ENCODE data around the gene KIF26B.

KIF26B gene

DNA sequence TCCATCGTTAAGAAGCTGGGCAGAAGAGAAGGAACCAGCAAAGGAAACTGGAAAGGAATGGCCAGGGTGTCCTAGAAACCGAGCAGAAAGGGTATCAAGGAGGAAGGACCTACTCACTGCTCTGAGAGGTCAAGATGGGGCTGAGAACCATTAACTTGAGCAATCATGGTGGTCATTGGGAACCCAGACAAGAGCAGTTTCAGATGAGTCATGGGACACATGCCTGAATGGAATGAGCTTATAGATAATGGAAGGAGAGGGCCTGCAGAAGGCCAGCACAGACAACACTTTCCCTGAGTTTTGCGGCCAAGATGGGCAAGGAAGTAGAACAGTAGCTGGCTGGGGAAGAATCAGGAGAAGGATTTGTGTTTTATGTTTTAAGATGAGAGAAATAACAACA lies 383.2 kb downstream of the KIF26B start:
- no peak for ATAC-seq (ENCODE audit: insufficient read depth, low read depth)
- H3K27me3 ChIP-seq (ENCODE audit: insufficient read depth, low read length, poor library complexity): peaks cover 4% of the 10 kb centered on the region
- DNase-seq: no peak
- H3K27ac ChIP-seq (ENCODE audit: low read length): no peak overlapping the region
- no peak overlapping the region for H3K9ac ChIP-seq (ENCODE audit: low read depth, low read length)
- H3K4me2 ChIP-seq (ENCODE audit: insufficient read depth, low read length): no peak overlapping the region
- H3K36me3 ChIP-seq (ENCODE audit: insufficient read depth, low read length): no peaks in the 10 kb centered on the region
- H2AFZ ChIP-seq (ENCODE audit: low read depth, low read length): no peak overlapping the region
- no peak for TF ChIP-seq EZH2 (IDR thresholded peaks at IDR 0.05; ENCODE audit: borderline replicate concordance, low read depth, low read length, severe bottlenecking)
- TF ChIP-seq, protein P1, sequence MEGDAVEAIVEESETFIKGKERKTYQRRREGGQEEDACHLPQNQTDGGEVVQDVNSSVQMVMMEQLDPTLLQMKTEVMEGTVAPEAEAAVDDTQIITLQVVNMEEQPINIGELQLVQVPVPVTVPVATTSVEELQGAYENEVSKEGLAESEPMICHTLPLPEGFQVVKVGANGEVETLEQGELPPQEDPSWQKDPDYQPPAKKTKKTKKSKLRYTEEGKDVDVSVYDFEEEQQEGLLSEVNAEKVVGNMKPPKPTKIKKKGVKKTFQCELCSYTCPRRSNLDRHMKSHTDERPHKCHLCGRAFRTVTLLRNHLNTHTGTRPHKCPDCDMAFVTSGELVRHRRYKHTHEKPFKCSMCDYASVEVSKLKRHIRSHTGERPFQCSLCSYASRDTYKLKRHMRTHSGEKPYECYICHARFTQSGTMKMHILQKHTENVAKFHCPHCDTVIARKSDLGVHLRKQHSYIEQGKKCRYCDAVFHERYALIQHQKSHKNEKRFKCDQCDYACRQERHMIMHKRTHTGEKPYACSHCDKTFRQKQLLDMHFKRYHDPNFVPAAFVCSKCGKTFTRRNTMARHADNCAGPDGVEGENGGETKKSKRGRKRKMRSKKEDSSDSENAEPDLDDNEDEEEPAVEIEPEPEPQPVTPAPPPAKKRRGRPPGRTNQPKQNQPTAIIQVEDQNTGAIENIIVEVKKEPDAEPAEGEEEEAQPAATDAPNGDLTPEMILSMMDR (IDR thresholded peaks at IDR 0.05; ENCODE audit: borderline replicate concordance, extremely low read depth, low read length, poor library complexity, severe bottlenecking): no peak
- no peak overlapping the region for H3K4me3 ChIP-seq (ENCODE audit: low read depth in 1 of 2, low read length in 2 of 2)
- no peaks in the 10 kb centered on the region for H3K9me3 ChIP-seq (ENCODE audit: insufficient read depth, low read length, severe bottlenecking)
- H4K20me1 ChIP-seq (ENCODE audit: insufficient read depth, low read length): no peaks in the 10 kb centered on the region
- H3K4me1 ChIP-seq (ENCODE audit: insufficient read depth, low read length): no peaks in the 10 kb centered on the region
- no peaks in the 10 kb centered on the region for H3K79me2 ChIP-seq (ENCODE audit: insufficient read depth, low read length)

DNA sequence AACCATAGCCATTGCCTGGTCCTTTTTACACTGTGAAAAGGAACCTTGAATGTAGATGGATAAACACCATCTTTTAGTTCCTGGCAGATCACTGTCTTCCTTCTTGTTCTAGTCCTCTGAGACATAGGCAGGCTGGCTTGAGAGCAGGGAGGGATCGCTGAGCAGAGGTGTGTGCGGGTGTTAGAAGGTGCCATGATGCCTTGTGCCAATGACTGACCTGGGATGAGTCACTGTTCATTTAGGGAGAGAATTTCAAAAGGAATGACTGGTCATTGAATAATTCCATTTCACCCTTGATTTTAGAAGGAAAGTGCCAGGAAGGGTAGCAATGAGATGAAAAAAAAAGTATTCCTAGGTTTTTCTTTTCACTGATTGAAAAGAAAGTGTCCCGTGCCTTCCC lies 383.9 kb downstream of the KIF26B start:
- Histone ChIP-seq H3K9me3 (ENCODE audit: insufficient read depth, low read length, severe bottlenecking) (no peaks in the 10 kb centered on the region), H3K27ac (ENCODE audit: low read length) (no peak overlapping the region), H2AFZ (ENCODE audit: low read depth, low read length) (no peak overlapping the region), H3K4me1 (ENCODE audit: insufficient read depth, low read length) (no peaks in the 10 kb centered on the region), H3K9ac (ENCODE audit: low read depth, low read length) (no peak overlapping the region), H3K4me3 (ENCODE audit: low read depth in 1 of 2, low read length in 2 of 2) (no peak overlapping the region), H3K4me2 (ENCODE audit: insufficient read depth, low read length) (no peak overlapping the region), H3K79me2 (ENCODE audit: insufficient read depth, low read length) (no peaks in the 10 kb centered on the region), H3K27me3 (ENCODE audit: insufficient read depth, low read length, poor library complexity) (peaks cover 4% of the 10 kb centered on the region), H4K20me1 (ENCODE audit: insufficient read depth, low read length) (no peaks in the 10 kb centered on the region), H3K36me3 (ENCODE audit: insufficient read depth, low read length) (no peaks in the 10 kb centered on the region)
- no peak for TF ChIP-seq EZH2 (IDR thresholded peaks at IDR 0.05; ENCODE audit: borderline replicate concordance, low read depth, low read length, severe bottlenecking)
- TF ChIP-seq, protein P1 (IDR thresholded peaks at IDR 0.05; ENCODE audit: borderline replicate concordance, extremely low read depth, low read length, poor library complexity, severe bottlenecking): no peak
- DNase-seq: no peak
- no peak for ATAC-seq (ENCODE audit: insufficient read depth, low read depth)

DNA sequence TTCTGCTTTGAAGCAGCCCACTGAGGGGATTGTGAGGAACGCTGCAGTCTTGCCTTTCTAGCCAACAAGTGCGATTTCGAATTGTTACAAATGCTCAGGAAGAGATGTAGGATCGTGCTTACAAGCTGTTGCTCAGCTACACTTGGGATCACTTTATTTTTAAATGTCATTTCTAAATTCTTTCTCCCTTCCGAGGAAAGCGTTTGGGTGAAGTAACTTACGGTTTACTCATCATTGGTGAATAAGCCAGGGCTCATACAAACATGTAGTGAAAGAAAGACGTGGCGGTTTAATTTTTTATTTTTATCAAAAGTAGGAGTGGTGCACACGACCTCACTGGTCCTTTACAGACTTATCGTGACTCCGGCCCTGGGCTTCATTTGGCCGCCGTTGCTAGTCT lies 386.6 kb downstream of the KIF26B start:
- H3K36me3 ChIP-seq (ENCODE audit: insufficient read depth, low read length): no peaks in the 10 kb centered on the region
- DNase-seq (no peak), ATAC-seq (ENCODE audit: insufficient read depth, low read depth) (no peak)
- H3K4me3 ChIP-seq (ENCODE audit: low read depth in 1 of 2, low read length in 2 of 2): no peak overlapping the region
- H3K79me2 ChIP-seq (ENCODE audit: insufficient read depth, low read length): no peaks in the 10 kb centered on the region
- no peak overlapping the region for H3K27ac ChIP-seq (ENCODE audit: low read length)
- no peak for TF ChIP-seq EZH2 (IDR thresholded peaks at IDR 0.05; ENCODE audit: borderline replicate concordance, low read depth, low read length, severe bottlenecking)
- TF ChIP-seq, protein P1 (IDR thresholded peaks at IDR 0.05; ENCODE audit: borderline replicate concordance, extremely low read depth, low read length, poor library complexity, severe bottlenecking): no peak
- H3K9me3 ChIP-seq (ENCODE audit: insufficient read depth, low read length, severe bottlenecking): no peaks in the 10 kb centered on the region
- no peaks in the 10 kb centered on the region for H3K4me1 ChIP-seq (ENCODE audit: insufficient read depth, low read length)
- H3K4me2 ChIP-seq (ENCODE audit: insufficient read depth, low read length): no peak overlapping the region
- no peak overlapping the region for H2AFZ ChIP-seq (ENCODE audit: low read depth, low read length)
- H3K9ac ChIP-seq (ENCODE audit: low read depth, low read length): no peak overlapping the region
- H3K27me3 ChIP-seq (ENCODE audit: insufficient read depth, low read length, poor library complexity): peaks cover 4% of the 10 kb centered on the region
- H4K20me1 ChIP-seq (ENCODE audit: insufficient read depth, low read length): no peaks in the 10 kb centered on the region

DNA sequence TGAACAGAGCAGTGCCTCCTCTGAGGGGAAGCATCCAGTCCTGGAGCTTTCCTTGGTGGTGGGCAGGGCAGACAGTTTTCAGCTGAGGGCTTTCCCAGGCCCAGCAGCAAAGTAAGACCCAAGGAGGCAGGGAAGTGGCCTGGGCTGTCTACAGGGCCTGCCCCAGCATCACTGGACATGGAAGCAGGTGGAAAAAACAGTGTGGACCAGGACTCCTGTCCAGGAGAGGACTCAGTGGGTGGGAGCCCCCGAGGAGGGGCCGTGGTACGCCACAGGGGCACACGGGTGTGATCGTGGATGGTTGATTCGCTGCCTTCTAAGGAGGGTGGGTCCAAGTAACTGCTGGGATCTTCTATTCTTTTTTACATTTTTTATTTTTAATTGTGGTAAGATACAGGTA lies 387.6 kb downstream of the KIF26B start:
- H3K79me2 ChIP-seq (ENCODE audit: insufficient read depth, low read length): no peaks in the 10 kb centered on the region
- no peaks in the 10 kb centered on the region for H3K36me3 ChIP-seq (ENCODE audit: insufficient read depth, low read length)
- TF ChIP-seq, protein P1 (IDR thresholded peaks at IDR 0.05; ENCODE audit: borderline replicate concordance, extremely low read depth, low read length, poor library complexity, severe bottlenecking): no peak
- no peak for TF ChIP-seq EZH2 (IDR thresholded peaks at IDR 0.05; ENCODE audit: borderline replicate concordance, low read depth, low read length, severe bottlenecking)
- H2AFZ ChIP-seq (ENCODE audit: low read depth, low read length): no peak overlapping the region
- DNase-seq: no peak
- no peaks in the 10 kb centered on the region for H3K4me1 ChIP-seq (ENCODE audit: insufficient read depth, low read length)
- H3K4me3 ChIP-seq (ENCODE audit: low read depth in 1 of 2, low read length in 2 of 2): no peak overlapping the region
- H3K27me3 ChIP-seq (ENCODE audit: insufficient read depth, low read length, poor library complexity): peaks cover 4% of the 10 kb centered on the region
- H3K27ac ChIP-seq (ENCODE audit: low read length): no peak overlapping the region
- H3K9me3 ChIP-seq (ENCODE audit: insufficient read depth, low read length, severe bottlenecking): no peaks in the 10 kb centered on the region
- no peak overlapping the region for H3K4me2 ChIP-seq (ENCODE audit: insufficient read depth, low read length)
- no peak overlapping the region for H3K9ac ChIP-seq (ENCODE audit: low read depth, low read length)
- no peak for ATAC-seq (ENCODE audit: insufficient read depth, low read depth)
- H4K20me1 ChIP-seq (ENCODE audit: insufficient read depth, low read length): no peaks in the 10 kb centered on the region

All from DND-41 (cell line).